IPS-18c (cell line): ENCODE data around the gene NAT10.

Source experiments
- H3K4me3 ChIP-seq: 2 replicates; pipeline ENCODE4 v1.7.0; 2013; ENCODE audit warnings: low read depth, mild to moderate bottlenecking, low read length, moderate library complexity; ENCODE audit not compliant: insufficient read depth
- H3K9me3 ChIP-seq: one replicate; pipeline ENCODE4 v1.6.1; 2013; ENCODE audit warnings: mild to moderate bottlenecking, low read length, moderate library complexity; ENCODE audit not compliant: control insufficient read depth, insufficient read depth

NAT10 gene

DNA sequence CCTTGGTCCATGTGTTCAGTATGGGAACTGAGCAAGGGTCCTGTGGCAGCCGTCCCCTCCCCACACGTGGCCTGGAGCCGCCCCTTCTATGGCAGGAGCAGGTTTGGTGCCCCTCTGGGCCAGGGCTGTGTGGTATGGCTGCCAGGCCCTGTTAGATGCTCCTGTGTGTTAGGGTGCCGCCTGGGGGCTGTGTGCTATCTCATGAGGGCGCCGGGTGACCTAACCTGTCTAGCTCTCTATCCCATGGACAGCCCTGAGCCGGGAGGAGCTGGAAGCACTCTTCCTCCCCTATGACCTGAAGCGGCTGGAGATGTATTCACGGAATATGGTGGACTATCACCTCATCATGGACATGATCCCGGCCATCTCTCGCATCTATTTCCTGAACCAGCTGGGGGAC is 34.7 kb downstream of the NAT10 start:
- no peaks in the 10 kb centered on the region for H3K9me3 ChIP-seq
- H3K4me3 ChIP-seq: no peak overlapping the region

DNA sequence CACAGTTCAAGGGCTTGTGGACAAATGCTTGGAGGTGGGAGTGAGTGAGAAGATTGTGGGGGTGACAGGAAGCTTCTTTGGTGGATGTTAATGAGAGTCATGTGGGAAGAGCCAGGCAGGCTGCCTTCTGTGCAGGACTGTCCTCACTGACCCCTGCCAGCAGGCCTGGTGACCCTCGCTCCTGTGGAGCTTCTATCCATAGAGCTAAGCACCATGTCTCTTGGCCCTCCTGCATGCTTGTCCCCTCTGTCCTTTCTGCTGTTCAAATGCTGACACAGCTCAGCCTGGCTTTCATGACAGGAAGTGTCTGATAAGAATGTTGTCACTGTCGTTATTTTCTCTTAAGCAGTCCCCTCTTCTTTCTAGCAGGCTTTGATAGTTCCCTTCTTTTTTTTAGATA is 37.6 kb downstream of the NAT10 start:
- Histone ChIP-seq H3K4me3 (no peak overlapping the region), H3K9me3 (no peaks in the 10 kb centered on the region)

DNA sequence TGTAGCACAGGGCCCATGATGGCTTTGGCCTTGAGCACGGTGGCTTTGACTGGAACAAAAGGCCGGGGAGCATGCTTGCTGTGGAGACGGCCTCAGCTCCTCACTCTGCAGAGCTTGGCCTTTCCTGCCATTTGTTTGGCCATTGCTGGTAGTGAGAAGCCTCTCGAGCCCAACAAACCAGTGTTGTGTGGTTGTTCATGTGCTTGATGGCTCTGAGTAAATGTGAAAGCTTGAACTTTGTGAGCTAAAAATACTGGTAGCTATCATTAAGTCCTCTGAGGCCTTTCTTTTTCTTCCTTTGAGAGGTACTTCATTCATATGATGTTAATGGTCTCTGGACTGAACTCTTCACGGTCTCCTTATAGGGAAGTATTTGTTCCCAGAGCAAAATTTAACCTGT is 39.6 kb downstream of the NAT10 start:
- no peaks in the 10 kb centered on the region for H3K9me3 ChIP-seq

DNA sequence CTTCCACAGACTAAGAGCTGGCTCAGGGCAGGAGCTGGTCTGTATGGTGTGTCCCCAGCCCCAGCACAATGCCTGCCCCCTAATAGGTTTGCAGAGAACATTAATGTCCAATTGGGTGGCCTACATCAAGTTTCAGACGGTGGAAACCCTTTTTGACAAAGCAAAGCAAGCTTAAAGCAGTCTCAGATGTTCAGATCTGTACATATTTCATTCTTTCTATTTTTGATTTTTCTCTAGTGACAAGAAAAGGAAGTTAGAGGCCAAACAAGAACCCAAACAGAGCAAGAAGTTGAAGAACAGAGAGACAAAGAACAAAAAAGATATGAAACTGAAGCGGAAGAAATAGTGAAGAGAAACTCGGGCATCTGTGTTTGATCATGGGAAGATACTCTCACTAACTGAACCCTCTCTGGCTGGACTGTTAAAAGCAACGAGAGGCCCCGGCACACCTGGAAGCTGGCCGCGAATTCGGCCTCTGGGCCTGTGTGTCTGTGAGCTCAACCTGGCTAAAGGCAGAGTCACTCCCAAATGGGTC is 40.5 kb downstream of the NAT10 start:
- no peak overlapping the region for H3K4me3 ChIP-seq
- no peaks in the 10 kb centered on the region for H3K9me3 ChIP-seq

More for the DNA sequence above, 39.6 kb downstream of the NAT10 start:
- H3K4me3 ChIP-seq: no peak overlapping the region

DNA sequence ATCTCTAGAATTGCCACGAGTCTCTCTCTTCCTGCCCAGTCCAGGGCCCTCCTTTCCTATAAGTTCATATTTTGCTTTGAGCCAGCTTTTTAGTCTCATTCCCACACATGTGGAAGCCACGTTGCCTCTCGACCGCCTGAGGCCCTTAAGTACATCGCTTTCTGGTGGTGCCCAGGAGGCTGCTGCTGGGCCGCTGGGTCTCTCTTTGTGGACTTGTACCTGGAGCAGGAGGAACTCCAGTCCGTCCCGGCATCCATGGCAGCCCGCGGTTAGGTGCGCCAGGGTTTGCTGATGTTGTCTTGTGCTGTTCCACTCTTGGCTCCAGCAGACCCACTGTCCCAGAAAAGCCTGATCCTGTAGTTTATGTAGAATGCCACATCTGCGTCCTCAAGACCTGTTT is 41.0 kb downstream of the NAT10 start:
- no peak overlapping the region for H3K4me3 ChIP-seq
- no peaks in the 10 kb centered on the region for H3K9me3 ChIP-seq

DNA sequence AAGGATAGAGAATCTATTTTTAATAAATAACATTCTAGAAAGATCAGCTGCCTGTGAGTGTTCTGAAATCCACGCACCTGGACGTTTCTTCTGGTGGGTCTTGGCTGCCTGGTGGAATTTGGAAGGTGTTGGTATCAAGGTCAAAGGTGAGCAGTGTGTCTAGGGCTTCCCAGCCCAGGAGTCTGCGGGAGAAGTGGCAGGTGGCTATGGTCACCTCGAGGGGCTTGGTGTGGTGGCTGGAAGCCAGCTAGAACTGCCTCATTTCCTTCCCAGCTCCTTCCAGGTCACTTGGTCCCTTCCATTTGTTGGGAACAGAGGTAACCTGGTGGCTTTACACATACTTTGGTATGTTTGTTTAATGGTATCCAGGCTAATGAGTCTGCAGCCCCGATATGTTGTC is 41.4 kb downstream of the NAT10 start:
- H3K9me3 ChIP-seq: no peaks in the 10 kb centered on the region
- no peak overlapping the region for H3K4me3 ChIP-seq

DNA sequence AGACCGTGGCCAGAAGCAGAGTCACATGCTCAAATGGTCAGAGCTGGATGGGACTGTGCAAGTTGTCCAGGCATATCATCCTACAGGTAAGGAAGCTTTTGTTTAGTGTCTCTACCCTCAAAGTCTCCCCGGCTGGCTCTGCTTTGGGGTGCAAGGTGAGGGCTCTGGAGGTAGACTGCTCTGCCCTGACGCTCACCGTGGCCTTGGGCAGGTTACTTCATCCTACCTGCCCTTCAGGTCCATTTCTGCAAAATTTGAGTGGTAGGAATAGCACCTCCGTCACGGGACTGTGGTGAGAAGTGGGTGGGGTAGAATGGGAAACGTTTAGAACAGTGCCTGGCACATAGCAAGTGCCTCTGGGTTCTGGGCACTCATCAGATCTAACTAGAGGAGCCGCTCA is 42.2 kb downstream of the NAT10 start:
- H3K4me3 ChIP-seq: no peak overlapping the region
- H3K9me3 ChIP-seq: no peaks in the 10 kb centered on the region

DNA sequence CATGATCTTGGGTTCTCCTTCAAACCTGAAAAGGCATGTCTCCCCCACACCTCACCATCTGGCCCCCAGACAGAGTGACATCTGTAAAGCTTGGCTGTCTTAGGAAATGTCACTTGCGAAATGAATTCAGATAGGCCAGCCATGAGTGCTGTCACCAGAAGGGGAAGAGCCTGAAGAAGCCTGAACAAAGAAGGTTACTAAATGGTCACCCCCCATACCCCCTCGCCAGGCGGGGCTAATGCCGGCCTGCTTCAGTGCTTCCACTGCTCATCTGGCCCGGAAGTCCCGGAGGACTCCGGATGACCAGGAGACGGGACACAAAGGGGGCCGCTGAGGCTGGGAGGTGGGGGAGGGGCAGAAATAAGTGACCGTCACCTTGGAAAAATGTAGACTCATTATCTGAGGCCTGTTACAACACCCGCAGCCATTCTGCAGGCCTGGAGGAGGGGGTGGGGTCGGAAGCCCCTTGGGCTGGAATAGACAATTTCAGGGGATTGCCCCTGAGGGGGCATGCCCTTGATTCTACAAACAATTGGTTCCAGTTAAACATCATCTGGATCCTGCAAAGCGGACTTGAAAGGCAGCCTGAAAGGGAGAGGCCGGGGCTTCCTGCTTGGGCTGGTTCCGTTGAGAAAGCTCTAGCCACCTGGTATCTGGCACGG is 43.2 kb downstream of the NAT10 start:
- no peaks in the 10 kb centered on the region for H3K9me3 ChIP-seq

DNA sequence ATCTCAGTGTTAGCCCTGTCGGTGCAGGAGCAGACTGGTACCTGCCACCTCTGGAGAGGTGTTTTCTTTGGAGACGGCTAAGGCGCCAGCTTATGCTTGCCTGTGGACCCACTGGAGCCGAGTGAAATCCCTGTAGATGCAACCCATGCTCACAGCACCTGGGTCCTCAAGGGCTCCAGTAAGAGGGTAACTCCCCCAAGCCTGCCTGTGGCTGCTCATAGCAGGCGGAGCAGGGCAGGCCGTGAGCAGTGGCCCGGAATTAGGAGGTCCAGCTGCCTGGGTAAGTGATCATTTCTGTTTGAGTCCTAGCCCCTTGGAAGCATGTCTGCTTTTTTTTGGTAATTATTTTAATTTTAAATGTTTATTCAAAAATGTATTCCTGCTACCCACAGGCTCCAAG is 43.8 kb downstream of the NAT10 start:
- H3K4me3 ChIP-seq: no peak overlapping the region

More for the DNA sequence above, 43.2 kb downstream of the NAT10 start:
- H3K4me3 ChIP-seq: no peak overlapping the region

DNA sequence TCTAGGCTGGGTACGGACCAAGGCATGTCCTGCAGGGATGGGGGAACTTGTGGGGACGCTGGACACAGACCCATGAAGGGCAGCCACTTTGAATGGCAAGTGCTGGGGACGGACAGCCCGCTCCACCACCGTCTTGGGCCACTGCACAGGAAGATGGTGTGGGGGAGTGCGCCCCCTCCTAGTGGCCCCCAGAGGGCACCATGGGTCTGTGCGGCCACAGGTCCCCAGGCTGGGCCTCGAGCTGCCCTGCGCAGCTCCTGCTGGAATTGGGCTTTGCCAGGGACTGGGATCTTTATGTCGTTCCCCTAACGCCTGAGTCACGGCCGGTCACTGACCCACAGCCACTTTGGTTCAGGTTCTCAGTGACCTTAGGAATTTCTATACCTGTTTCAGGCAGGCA is 44.4 kb downstream of the NAT10 start:
- Histone ChIP-seq H3K9me3 (no peaks in the 10 kb centered on the region), H3K4me3 (no peak overlapping the region)

More for the DNA sequence above, 43.8 kb downstream of the NAT10 start:
- H3K9me3 ChIP-seq: no peaks in the 10 kb centered on the region

DNA sequence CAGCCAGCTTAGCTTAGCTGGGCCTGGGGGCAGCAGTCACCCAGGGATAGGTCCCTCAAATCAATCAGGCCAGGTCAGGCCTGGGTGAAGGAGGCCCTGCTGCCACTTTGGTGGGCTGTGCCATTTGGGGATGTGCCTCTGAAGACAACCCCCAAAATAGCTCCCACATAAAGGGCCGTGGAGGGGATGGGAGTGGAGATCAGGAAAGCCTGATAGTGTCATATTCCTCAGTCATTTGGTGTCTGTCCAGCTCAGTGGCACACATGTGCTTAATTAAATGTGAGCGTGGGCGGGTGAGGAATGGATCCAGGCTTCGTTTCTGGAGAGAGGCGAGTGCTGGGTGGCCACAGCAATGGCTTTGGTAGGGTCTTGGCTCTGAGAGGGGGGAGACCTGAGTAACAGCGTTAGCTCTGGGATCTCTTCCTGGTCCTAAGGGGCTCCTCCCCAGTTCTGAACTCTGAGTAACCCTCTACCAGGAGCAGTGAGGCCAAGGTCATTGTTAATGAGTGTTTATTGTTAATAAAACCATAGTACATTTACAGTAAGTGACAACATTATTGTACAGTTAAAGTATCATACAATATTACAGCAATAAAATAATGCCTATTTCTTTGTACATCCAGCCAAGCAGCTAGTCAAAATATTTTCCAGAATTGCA is 45.2 kb downstream of the NAT10 start:
- no peaks in the 10 kb centered on the region for H3K9me3 ChIP-seq
- H3K4me3 ChIP-seq: no peak overlapping the region

DNA sequence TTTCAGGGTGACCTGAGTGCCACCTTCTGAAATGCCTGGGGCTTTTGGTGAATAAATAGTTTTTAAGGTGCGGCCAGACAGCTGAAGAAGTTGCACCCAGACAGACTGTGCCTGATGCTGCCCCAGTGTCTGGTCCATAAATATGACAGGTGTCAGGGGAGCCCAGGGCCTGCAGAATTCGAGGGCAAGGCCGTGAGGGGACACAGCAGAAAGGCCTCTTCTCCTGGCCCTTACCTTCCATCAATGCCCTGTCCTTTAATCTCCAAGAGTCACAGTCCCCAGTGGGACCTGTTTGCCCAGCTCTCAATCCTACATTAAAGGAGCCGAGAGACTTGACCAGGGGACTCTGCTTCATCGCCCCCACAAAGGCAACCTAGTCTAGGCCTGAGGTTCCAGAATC is 45.7 kb downstream of the NAT10 start:
- Histone ChIP-seq H3K4me3 (no peak overlapping the region), H3K9me3 (no peaks in the 10 kb centered on the region)

DNA sequence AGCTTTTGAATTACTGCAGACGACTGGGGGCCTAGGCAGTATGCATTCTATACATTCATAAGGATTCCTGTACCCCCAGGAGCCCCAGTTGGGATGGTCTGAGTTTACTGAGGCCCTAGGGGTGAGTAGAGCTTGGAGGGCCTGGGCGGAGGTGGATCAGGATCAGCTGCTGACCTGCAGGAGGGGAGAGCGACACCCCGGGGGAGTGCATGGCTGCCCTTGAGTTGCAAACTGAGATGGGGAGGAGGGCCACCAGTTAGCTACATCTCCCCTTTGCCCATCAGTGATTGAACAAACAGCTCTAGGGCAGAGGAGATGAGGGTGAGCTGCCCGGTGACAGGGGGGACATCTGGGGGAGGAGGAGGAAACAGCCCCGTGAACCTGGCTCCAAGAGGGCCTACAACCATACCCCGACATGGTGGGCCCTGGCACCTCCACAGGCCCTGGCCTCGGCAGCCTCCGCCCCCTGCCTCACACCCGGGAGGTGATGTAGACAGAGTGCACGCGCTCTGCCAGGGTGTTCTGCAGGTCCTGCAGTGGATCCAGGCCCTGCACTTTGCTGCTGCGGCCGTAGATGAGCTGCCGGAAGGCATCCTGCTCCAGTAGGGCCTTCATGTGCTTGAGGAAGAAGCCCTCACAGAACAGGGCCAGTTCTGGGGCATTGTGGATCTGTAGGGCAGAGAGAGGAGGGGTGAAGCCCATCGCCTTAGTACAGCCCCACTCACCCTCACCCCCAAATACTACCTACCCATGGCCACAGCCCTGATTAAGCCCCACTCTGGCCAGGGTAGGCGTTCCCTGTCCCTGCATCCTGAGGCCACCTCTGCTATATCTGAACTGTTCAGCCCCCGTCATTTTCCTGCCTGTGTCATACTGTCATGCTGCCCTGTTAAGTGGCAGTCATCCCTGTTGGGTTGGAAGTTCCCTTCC is 46.8 kb downstream of the NAT10 start:
- Histone ChIP-seq H3K4me3 (no peak overlapping the region), H3K9me3 (no peaks in the 10 kb centered on the region)

DNA sequence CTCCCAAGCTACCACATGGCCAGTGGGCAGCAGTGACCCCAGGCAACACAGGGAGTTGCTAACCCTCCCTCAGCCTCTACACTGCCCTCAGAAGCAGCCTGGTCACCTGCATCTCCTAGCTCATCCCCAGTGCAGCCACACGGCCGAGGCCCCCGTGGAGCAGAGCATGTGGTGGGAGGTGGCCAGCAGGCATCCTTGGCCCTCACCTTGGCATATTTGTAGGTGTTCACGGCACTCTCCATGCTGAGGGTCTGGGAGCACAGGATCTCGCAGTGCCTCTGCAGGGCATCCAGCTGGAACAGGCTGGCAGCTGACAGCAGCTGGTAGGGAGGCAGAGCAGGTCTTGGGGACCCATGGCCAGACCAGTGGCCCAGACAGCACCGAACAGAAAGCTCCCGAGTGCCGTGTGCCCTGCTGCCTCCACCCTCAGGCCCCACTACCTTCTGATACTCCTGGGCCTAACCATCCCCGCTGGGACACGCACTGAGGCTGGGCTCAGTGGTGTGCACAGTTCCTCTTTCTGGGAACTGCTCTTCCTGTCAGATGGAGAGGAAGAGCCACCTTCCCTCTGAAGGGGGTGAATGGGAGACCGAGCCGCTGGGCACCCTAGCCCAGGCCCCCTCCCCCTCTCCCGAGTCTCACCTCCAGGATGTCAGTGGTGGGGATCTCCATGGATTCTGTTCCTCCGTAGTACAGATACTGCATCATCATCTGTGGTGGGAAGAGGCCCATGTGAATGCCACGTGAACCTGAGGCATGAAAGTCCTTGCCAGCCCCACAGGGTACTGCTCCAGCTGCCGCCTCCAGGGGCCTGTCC is 48.8 kb downstream of the NAT10 start:
- Histone ChIP-seq H3K9me3 (no peaks in the 10 kb centered on the region), H3K4me3 (no peak overlapping the region)

DNA sequence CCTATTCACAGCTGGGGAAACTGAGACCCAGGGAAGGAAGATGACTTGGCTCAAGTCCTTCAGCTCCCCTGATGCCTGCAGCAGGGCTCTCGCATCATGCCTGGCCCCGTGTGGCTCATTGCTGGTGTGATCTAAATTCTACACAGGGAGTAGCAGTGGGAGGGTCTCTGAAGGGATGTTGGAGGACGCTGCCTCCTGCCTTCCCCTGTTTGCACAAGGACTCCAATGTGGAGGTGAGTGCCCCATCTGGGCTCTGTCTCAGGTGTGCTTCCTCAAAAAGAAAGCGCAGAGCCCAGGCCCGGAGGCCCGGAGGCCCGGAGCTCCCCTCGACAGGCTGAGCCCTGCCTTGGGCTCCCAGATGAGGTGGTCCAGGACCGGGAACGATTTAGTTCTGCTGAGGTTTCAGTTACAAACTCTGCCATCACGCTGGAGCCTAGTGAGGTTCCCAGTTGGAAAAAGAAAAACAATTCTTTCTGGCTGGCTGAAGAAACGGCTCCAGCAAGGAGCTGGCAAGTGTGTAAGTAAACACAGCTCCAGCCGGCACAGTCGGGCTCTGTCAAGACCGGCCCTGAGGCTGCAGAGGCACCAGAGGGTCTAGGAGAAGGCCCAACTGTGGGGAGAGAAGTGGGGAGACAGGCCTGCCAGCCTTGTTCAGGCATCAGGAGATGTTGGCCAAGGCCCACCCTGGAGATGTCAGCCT is 49.8 kb downstream of the NAT10 start:
- H3K4me3 ChIP-seq: no peak overlapping the region

DNA sequence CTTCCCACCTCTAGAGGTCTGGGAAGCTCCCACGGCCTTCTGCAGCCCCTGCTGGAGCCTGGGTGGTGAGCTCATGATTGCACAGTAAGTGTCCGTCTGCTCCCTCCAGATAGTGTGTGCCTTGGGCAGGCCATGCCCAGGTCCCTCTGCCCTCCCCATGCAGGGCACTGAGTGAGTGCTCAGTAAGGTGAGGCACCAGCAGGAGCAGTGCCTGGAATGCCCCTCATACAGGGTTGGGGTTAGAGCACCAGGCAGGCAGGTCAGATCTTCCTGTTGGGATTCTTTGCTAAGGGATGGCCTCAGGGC is 50.3 kb downstream of the NAT10 start:
- no peaks in the 10 kb centered on the region for H3K9me3 ChIP-seq
- H3K4me3 ChIP-seq: no peak overlapping the region

More for the DNA sequence above, 49.8 kb downstream of the NAT10 start:
- H3K9me3 ChIP-seq: no peaks in the 10 kb centered on the region

DNA sequence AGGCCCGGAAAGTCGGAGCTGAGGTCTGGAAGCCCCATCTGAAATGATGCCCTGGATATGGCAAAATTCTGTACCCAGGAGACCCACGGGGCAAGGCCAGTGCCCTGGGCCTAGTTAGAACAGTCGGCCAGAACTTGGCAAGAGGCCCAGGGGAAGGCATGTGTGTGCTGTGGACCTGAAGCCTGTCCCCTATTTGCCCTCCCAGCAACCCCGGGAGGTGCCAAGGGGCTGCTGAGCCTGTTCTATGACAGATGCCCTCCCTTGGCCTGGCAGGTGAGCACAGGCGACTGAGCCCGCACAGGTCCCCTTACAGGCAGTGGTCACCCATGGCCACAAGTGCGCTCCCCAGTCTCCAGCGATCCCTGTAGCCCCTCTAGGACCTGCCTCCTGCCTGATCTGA is 51.7 kb downstream of the NAT10 start:
- Histone ChIP-seq H3K9me3 (no peaks in the 10 kb centered on the region), H3K4me3 (no peak overlapping the region)
